H9 (cell line): Measurements from ENCODE around the gene PIK3R5. TPM values are rescaled to one million over a fixed set of nuclear protein-coding genes. Genes with fewer than 3 reads are reported as not detected.

Source experiments
- DNase-seq: peaks from one replicate; pipeline ENCODE4 v3.0.0-alpha.2; 2017
- H2AFZ ChIP-seq: one replicate; pipeline ENCODE4 v1.6.1; 2013; ENCODE audit warnings: mild to moderate bottlenecking, low read length, control low read depth, moderate library complexity
- H2AK5ac ChIP-seq: 2 replicates; pipeline ENCODE4 v1.6.1; 2013; ENCODE audit warnings: low read length, control low read depth, mixed read lengths; ENCODE audit not compliant: insufficient read length
- H2BK120ac ChIP-seq: one replicate; pipeline ENCODE4 v1.6.1; 2013; ENCODE audit warnings: low read depth, mild to moderate bottlenecking, low read length, control low read depth, inconsistent platforms; ENCODE audit not compliant: poor library complexity, severe bottlenecking
- H2BK12ac ChIP-seq: 2 replicates; pipeline ENCODE4 v1.6.1; 2013; ENCODE audit warnings: low read length, control low read depth, mixed read lengths, low read depth; ENCODE audit not compliant: insufficient read length
- H2BK15ac ChIP-seq: 2 replicates; pipeline ENCODE4 v1.6.1; 2013; ENCODE audit warnings: low read depth, low read length, control low read depth
- H2BK20ac ChIP-seq: one replicate; pipeline ENCODE4 v1.6.1; 2013; ENCODE audit warnings: low read depth, mild to moderate bottlenecking, low read length, control low read depth, inconsistent platforms; ENCODE audit not compliant: poor library complexity, severe bottlenecking
- H2BK5ac ChIP-seq: 2 replicates; pipeline ENCODE4 v1.6.1; 2013; ENCODE audit warnings: low read length, control low read depth, mixed read lengths; ENCODE audit not compliant: insufficient read length
- H3K14ac ChIP-seq: 2 replicates; pipeline ENCODE4 v1.6.1; 2013; ENCODE audit warnings: low read length, control low read depth; ENCODE audit not compliant: insufficient read depth
- H3K18ac ChIP-seq: 2 replicates; pipeline ENCODE4 v1.6.1; 2013; ENCODE audit warnings: low read depth, mild to moderate bottlenecking, mixed read lengths, low read length, control low read depth; ENCODE audit not compliant: insufficient read length
- H3K23ac ChIP-seq: 2 replicates; pipeline ENCODE4 v1.6.1; 2013; ENCODE audit warnings: low read length, control low read depth, mixed read lengths, low read depth; ENCODE audit not compliant: insufficient read length
- H3K23me2 ChIP-seq: 2 replicates; pipeline ENCODE4 v1.6.1; 2013; ENCODE audit warnings: low read depth, mild to moderate bottlenecking, mixed read lengths, low read length, control low read depth; ENCODE audit not compliant: insufficient read length, poor library complexity, severe bottlenecking
- H3K27ac ChIP-seq: 2 replicates; pipeline ENCODE4 v1.5.1; 2013; ENCODE audit warnings: low read length, control low read depth, mixed read lengths, low read depth; ENCODE audit not compliant: insufficient read length
- H3K27me3 ChIP-seq: 2 replicates; pipeline ENCODE4 v1.6.1; 2013; ENCODE audit warnings: low read length, control low read depth, inconsistent platforms; ENCODE audit not compliant: insufficient read depth
- H3K4ac ChIP-seq: 2 replicates; pipeline ENCODE4 v1.6.1; 2013; ENCODE audit warnings: low read depth, mild to moderate bottlenecking, control low read depth, inconsistent platforms, low read length, moderate library complexity
- H3K4me1 ChIP-seq: 2 replicates; pipeline ENCODE4 v1.6.1; 2013; ENCODE audit warnings: low read length, control low read depth, inconsistent platforms; ENCODE audit not compliant: insufficient read depth
- H3K4me2 ChIP-seq: 2 replicates; pipeline ENCODE4 v1.6.1; 2013; ENCODE audit warnings: low read length, control low read depth, mixed read lengths; ENCODE audit not compliant: insufficient read length, insufficient read depth
- H3K56ac ChIP-seq: 2 replicates; pipeline ENCODE4 v1.6.1; 2013; ENCODE audit warnings: low read depth, mild to moderate bottlenecking, mixed read lengths, low read length, control low read depth; ENCODE audit not compliant: insufficient read length
- H3K79me1 ChIP-seq: 2 replicates; pipeline ENCODE4 v1.6.1; 2013; ENCODE audit warnings: low read depth, mild to moderate bottlenecking, moderate library complexity, low read length, control low read depth, inconsistent platforms; ENCODE audit not compliant: insufficient read depth, poor library complexity, severe bottlenecking
- H3K79me2 ChIP-seq: 2 replicates; pipeline ENCODE4 v1.6.1; 2013; ENCODE audit warnings: low read length, control low read depth, inconsistent platforms; ENCODE audit not compliant: insufficient read depth
- H3K9ac ChIP-seq: 2 replicates; pipeline ENCODE4 v1.6.1; 2013; ENCODE audit warnings: low read length, control low read depth, mixed read lengths; ENCODE audit not compliant: insufficient read length; ENCODE audit errors: extremely low read depth
- H3K9me3 ChIP-seq: one replicate; pipeline ENCODE4 v1.6.1; 2013; ENCODE audit warnings: low read depth, low read length, inconsistent platforms; ENCODE audit not compliant: control insufficient read depth
- H3T11ph ChIP-seq: one replicate; pipeline ENCODE4 v1.6.1; 2013; ENCODE audit warnings: mild to moderate bottlenecking, low read length, control low read depth, inconsistent platforms
- H4K20me1 ChIP-seq: one replicate; pipeline ENCODE4 v1.6.1; 2013; ENCODE audit not compliant: control insufficient read depth, insufficient read length, insufficient read depth
- H4K5ac ChIP-seq: 2 replicates; pipeline ENCODE4 v1.6.1; 2013; ENCODE audit warnings: low read depth, mild to moderate bottlenecking, mixed read lengths, low read length, control low read depth; ENCODE audit not compliant: insufficient read length
- H4K8ac ChIP-seq: replicated peaks from 2 replicates; pipeline ENCODE4 v1.6.1; 2013; ENCODE audit warnings: low read length, control low read depth, mixed read lengths, low read depth; ENCODE audit not compliant: insufficient read length
- H4K91ac ChIP-seq: 2 replicates; pipeline ENCODE4 v1.6.1; 2013; ENCODE audit warnings: low read depth, mild to moderate bottlenecking, moderate library complexity, mixed read lengths, low read length, control low read depth; ENCODE audit not compliant: insufficient read length
- H3K27ac Mint-ChIP-seq, 3 experiments: 2 replicates in 2 of 3; 3 replicates in 1 of 3; pipeline ENCODE4 v1.8.0; 2020 to 2021; ENCODE audit warnings: mixed read lengths in 3 of 3, mild to moderate bottlenecking in 1 of 3, moderate library complexity in 1 of 3
- H3K27me3 Mint-ChIP-seq: 2 replicates; pipeline ENCODE4 v1.8.0; 2021; ENCODE audit warnings: low read depth, mild to moderate bottlenecking, moderate library complexity, mixed read lengths
- H3K36me3 Mint-ChIP-seq, 3 experiments: 2 replicates in 2 of 3; 3 replicates in 1 of 3; pipeline ENCODE4 v1.8.0; 2020 to 2021; ENCODE audit warnings: low read depth in 3 of 3, mixed read lengths in 3 of 3; ENCODE audit not compliant: insufficient read depth in 1 of 3
- H3K4me1 Mint-ChIP-seq, 2 experiments: 2 replicates each; pipeline ENCODE4 v1.8.0; 2020; ENCODE audit warnings: mixed read lengths in 2 of 2
- H3K4me3 Mint-ChIP-seq, 2 experiments: 2 replicates in 1 of 2; 3 replicates in 1 of 2; pipeline ENCODE4 v1.8.0; 2020 to 2021; ENCODE audit warnings: mild to moderate bottlenecking in 2 of 2, mixed read lengths in 2 of 2, moderate library complexity in 1 of 2
- H3K9me3 Mint-ChIP-seq, 2 experiments: 2 replicates in 1 of 2; 3 replicates in 1 of 2; pipeline ENCODE4 v1.8.0; 2020; ENCODE audit warnings: mild to moderate bottlenecking in 2 of 2, mixed read lengths in 2 of 2, moderate library complexity in 1 of 2
- WGBS: extraction: QIAGEN DNeasy Blood & Tissue Kit; methylation state at CpG from one replicate; pipeline ENCODE4 v1.1.7; 2013; ENCODE audit warnings: missing lambda C conversion rate, low lambda C conversion rate, mixed read lengths; ENCODE audit not compliant: insufficient read length; ENCODE audit errors: extremely low coverage; 5-methylcytosine and 5-hydroxymethylcytosine counted together
- total RNA-seq: library from RNA; stranded (reverse); gene quantifications from 2 replicates; pipeline ENCODE4 v1.2.1, GENCODE V29; 2021
- TF ChIP-seq, protein P1 (sequence below): fragments of 200-600 bp; sonication (generic); conservative IDR thresholded peaks from 3 replicates; pipeline ENCODE4 v1.8.0; 2021; ENCODE audit warnings: antibody characterized with exemption, mild to moderate bottlenecking

The PIK3R5 gene
- total RNA-seq, 1 experiment from 2014 or later, result 1.4 TPM

DNA sequence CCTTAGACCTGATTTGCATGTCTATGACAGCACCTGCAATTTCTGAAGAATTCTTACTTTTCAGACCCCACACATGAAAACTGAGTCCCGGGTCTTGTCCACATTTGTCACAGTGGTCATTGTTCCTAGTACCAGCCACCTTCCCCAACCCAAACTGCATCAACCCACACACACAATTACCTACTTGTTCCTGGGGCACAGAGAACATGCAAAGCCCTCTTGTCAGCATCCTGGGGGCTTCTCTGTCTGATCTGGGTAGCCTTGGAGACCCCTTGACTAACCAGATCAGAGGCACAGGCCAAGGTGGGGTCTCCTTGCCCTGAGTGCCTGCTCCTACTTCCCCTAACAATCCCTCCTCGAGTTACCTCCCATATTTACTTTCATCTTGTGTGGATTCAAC is 61.3 kb downstream of the PIK3R5 start:
- no peak overlapping the region for H2BK120ac ChIP-seq
- no peak overlapping the region for H3K4me2 ChIP-seq
- no peak overlapping the region for H2AK5ac ChIP-seq
- Mint-ChIP-seq H3K4me1 (peaks cover 18 to 21% of the 10 kb centered on the region in 2 experiments), H3K27me3 (peaks cover 3% of the 10 kb centered on the region; the same call in 1 of the 2 replicates), H3K27ac (no peak overlapping the region), H3K4me3 (no peak overlapping the region), H3K9me3 (no peaks in the 10 kb centered on the region), H3K36me3 (no peaks in the 10 kb centered on the region; a peak in 1 of 7 replicates)
- no peak overlapping the region for H3K4ac ChIP-seq
- no peaks in the 10 kb centered on the region for H3K23me2 ChIP-seq
- no peak overlapping the region for H3K23ac ChIP-seq
- H3K18ac ChIP-seq, result no peak overlapping the region
- H3K4me1 ChIP-seq, result peaks cover 6% of the 10 kb centered on the region; the same call in 1 of the 2 replicates
- H2BK15ac ChIP-seq, result no peak overlapping the region
- H3T11ph ChIP-seq, result no peak overlapping the region
- H4K91ac ChIP-seq, result no peak overlapping the region
- WGBS, result no CpG with 5 or more reads among the region's 2 CpGs
- no peak overlapping the region for H4K8ac ChIP-seq
- H2BK20ac ChIP-seq, result no peak overlapping the region
- no peaks in the 10 kb centered on the region for H4K20me1 ChIP-seq
- H3K27me3 ChIP-seq, result no peaks in the 10 kb centered on the region
- no peak overlapping the region for H3K56ac ChIP-seq
- H3K27ac ChIP-seq, result no peak overlapping the region
- no peak overlapping the region for H3K9ac ChIP-seq
- H3K9me3 ChIP-seq, result no peaks in the 10 kb centered on the region
- H2AFZ ChIP-seq, result no peak overlapping the region
- H3K79me2 ChIP-seq, result no peaks in the 10 kb centered on the region
- peak; percentile 24 for DNase-seq
- TF ChIP-seq, protein P1, sequence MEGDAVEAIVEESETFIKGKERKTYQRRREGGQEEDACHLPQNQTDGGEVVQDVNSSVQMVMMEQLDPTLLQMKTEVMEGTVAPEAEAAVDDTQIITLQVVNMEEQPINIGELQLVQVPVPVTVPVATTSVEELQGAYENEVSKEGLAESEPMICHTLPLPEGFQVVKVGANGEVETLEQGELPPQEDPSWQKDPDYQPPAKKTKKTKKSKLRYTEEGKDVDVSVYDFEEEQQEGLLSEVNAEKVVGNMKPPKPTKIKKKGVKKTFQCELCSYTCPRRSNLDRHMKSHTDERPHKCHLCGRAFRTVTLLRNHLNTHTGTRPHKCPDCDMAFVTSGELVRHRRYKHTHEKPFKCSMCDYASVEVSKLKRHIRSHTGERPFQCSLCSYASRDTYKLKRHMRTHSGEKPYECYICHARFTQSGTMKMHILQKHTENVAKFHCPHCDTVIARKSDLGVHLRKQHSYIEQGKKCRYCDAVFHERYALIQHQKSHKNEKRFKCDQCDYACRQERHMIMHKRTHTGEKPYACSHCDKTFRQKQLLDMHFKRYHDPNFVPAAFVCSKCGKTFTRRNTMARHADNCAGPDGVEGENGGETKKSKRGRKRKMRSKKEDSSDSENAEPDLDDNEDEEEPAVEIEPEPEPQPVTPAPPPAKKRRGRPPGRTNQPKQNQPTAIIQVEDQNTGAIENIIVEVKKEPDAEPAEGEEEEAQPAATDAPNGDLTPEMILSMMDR, result no peak
- H2BK5ac ChIP-seq, result no peak overlapping the region
- H4K5ac ChIP-seq, result no peak overlapping the region
- H3K14ac ChIP-seq, result no peak overlapping the region
- no peak overlapping the region for H2BK12ac ChIP-seq
- no peaks in the 10 kb centered on the region for H3K79me1 ChIP-seq
